ENCODE measurements around the gene MDC1. TPM values are rescaled to one million over a fixed set of nuclear protein-coding genes. Genes with fewer than 3 reads are reported as not detected.
A peak's percentile ranks its signal among the peaks of the same experiment; 100 is the strongest.
"Not testable (repeated sequence)": the region's sequence is repeated elsewhere in the genome, so short reads cannot be mapped to it uniquely, and the experiment has no call there.

MDC1 gene
- total RNA-seq, 5 donors from 2014 or later (not counting 1 experiment from before 2014, with no cell fraction given) = 42.3 to 69.7 (median 53.4) TPM

GRCh38 chr6:30664994-30665767, 51.9 kb downstream of the MDC1 start:
- H3K27me3 ChIP-seq (replicated peaks in 1 of 2; ENCODE audit: control insufficient read depth in 2 of 2, extremely low read depth in 1 of 2, insufficient read depth in 2 of 2, low read length in 1 of 2) = no peaks in the 10 kb centered on the region
- peaks cover 8 to 18% (median 12%) of the 10 kb centered on the region in 3 donors for H3K4me1 Mint-ChIP-seq
- DNase-seq (no peak), ATAC-seq (replicated peaks in 1 of 4) (no peak)
- CTCF ChIA-PET = interaction anchor here (0.8 to 1.6 kb wide), 3 partner anchors 50 to 65 kb away, joined by 3 to 4 read pairs (median 3); no protein-coding TSS in a partner anchor
- WGBS (ENCODE audit: insufficient coverage) = 97% methylated on average over 24 of the region's 34 CpGs
- no peak overlapping the region for H3K27ac ChIP-seq (ENCODE audit: low read length)
- peaks cover 48% of the 10 kb centered on the region for H3K36me3 Mint-ChIP-seq
- no peaks in the 10 kb centered on the region for H3K27me3 Mint-ChIP-seq
- peaks cover 8 to 71% of the 10 kb centered on the region in 2 donors for H3K36me3 ChIP-seq (ENCODE audit: control insufficient read depth in 2 of 2, extremely low read depth in 1 of 2, insufficient read depth in 1 of 2, low read length in 1 of 2)
- no peaks in the 10 kb centered on the region for H3K4me1 ChIP-seq (ENCODE audit: control insufficient read depth in 1 of 2, extremely low read depth in 1 of 2, insufficient read depth in 2 of 2, low read length in 2 of 2)
- no peak overlapping the region for H3K4me3 Mint-ChIP-seq
- no peak overlapping the region for H3K4me3 ChIP-seq (ENCODE audit: control insufficient read depth in 1 of 2, extremely low read depth in 1 of 2, low read length in 1 of 2)
- POLR2A ChIA-PET = interaction anchor here (0.6 to 0.7 kb wide), 2 partner anchors 9 to 16 kb away, joined by 3 to 5 read pairs; no protein-coding TSS in a partner anchor
- H3K9me3 ChIP-seq = no peaks in the 10 kb centered on the region
- no peak overlapping the region for H3K27ac Mint-ChIP-seq
- no peaks in the 10 kb centered on the region for H3K9me3 Mint-ChIP-seq

GRCh38 chr6:30657922-30658321, 59.2 kb downstream of the MDC1 start:
- H3K36me3 Mint-ChIP-seq = peaks cover 60% of the 10 kb centered on the region
- peak overlapping the region in 1 of 2 donors; percentile 31 for H3K27ac Mint-ChIP-seq
- H3K4me3 ChIP-seq (ENCODE audit: control insufficient read depth in 1 of 2, extremely low read depth in 1 of 2, low read length in 1 of 2); H3K27ac ChIP-seq (ENCODE audit: low read length); DNase-seq; ATAC-seq (replicated peaks in 1 of 4); H3K4me1 ChIP-seq (ENCODE audit: control insufficient read depth in 1 of 2, extremely low read depth in 1 of 2, insufficient read depth in 2 of 2, low read length in 2 of 2); H3K4me3 Mint-ChIP-seq; POLR2A ChIA-PET; H3K27me3 Mint-ChIP-seq; H3K9me3 ChIP-seq; H3K4me1 Mint-ChIP-seq; H3K27me3 ChIP-seq (replicated peaks in 1 of 2; ENCODE audit: control insufficient read depth in 2 of 2, extremely low read depth in 1 of 2, insufficient read depth in 2 of 2, low read length in 1 of 2); H3K9me3 Mint-ChIP-seq: not testable (repeated sequence)
- WGBS (ENCODE audit: insufficient coverage) = 96% methylated on average over 3 of the region's 5 CpGs
- CTCF ChIA-PET = interaction anchor here in 1 of 2 donors (0.8 kb wide), 1 partner anchor 35 kb away, joined by 3 read pairs; no protein-coding TSS in a partner anchor
- H3K36me3 ChIP-seq (ENCODE audit: control insufficient read depth in 2 of 2, extremely low read depth in 1 of 2, insufficient read depth in 1 of 2, low read length in 1 of 2) = peaks cover 24 to 88% of the 10 kb centered on the region in 2 donors

DNA sequence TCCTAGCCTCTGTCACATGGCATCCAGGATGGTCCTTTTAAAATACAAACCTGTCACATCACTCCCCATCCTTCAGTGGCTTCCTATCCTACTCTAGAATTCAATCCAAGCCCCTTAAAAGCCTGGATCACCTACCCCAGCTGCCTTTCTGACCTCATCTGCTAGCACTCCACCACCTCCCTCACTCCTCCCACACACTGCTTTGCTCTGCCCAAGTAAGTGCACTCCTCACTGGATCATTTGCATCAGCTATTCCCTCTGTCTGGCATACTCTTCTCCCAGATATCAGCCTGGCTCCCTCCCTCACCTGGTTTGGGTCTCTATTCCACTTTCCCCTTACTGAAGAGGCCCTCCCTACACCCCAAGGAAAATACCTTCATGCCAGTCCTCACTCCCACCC, 59.6 kb downstream of the MDC1 start:
- peak overlapping the region; percentile 23 to 31 for H3K27ac Mint-ChIP-seq
- H3K4me3 Mint-ChIP-seq = no peak overlapping the region
- DNase-seq (no peak), ATAC-seq (replicated peaks in 1 of 4) (no peak)
- H3K27me3 Mint-ChIP-seq = no peaks in the 10 kb centered on the region
- H3K4me1 ChIP-seq (ENCODE audit: control insufficient read depth in 1 of 2, extremely low read depth in 1 of 2, insufficient read depth in 2 of 2, low read length in 2 of 2) = no peaks in the 10 kb centered on the region
- H3K4me3 ChIP-seq (ENCODE audit: control insufficient read depth in 1 of 2, extremely low read depth in 1 of 2, low read length in 1 of 2) = no peak overlapping the region
- CTCF ChIA-PET = no interaction called here
- POLR2A ChIA-PET = interaction anchor here in 1 of 2 donors (0.6 kb wide), 1 partner anchor 11 kb away, joined by 3 read pairs; no protein-coding TSS in a partner anchor
- no peaks in the 10 kb centered on the region for H3K9me3 ChIP-seq
- H3K36me3 Mint-ChIP-seq = peaks cover 56% of the 10 kb centered on the region
- H3K9me3 Mint-ChIP-seq = no peaks in the 10 kb centered on the region
- H3K36me3 ChIP-seq (ENCODE audit: control insufficient read depth in 2 of 2, extremely low read depth in 1 of 2, insufficient read depth in 1 of 2, low read length in 1 of 2) = peaks cover 24 to 88% of the 10 kb centered on the region in 2 donors
- peaks cover 0 to 2% (median 0%) of the 10 kb centered on the region in 3 donors for H3K4me1 Mint-ChIP-seq
- H3K27me3 ChIP-seq (replicated peaks in 1 of 2; ENCODE audit: control insufficient read depth in 2 of 2, extremely low read depth in 1 of 2, insufficient read depth in 2 of 2, low read length in 1 of 2) = no peaks in the 10 kb centered on the region
- no peak overlapping the region for H3K27ac ChIP-seq (ENCODE audit: low read length)

DNA sequence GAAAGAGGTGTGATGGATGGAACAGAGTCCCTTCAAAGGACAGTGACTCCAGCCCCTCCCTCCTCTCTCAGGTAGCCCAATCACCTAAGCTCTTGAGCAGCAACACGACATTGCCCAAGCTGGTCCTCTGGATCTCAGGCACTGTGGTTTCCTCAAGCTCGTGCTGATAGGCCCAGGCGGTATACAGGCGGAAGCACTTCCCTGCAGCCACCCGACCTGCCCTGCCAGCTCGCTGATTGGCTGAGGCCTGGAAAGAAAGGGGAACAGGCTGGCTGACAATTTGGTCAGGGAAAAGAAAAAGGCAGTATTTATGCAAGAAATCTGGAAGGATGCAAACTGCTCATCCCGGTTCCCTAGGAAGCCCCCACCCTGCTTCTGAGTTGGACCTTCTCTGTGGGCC, 60.6 kb downstream of the MDC1 start:
- peak in 1 of 35 experiments; percentile 9 for DNase-seq
- Mint-ChIP-seq H3K36me3 (peaks cover 51% of the 10 kb centered on the region), H3K9me3 (no peaks in the 10 kb centered on the region), H3K4me3 (no peak overlapping the region), H3K27ac (no peak overlapping the region), H3K27me3 (no peaks in the 10 kb centered on the region), H3K4me1 (peaks cover 0 to 2% (median 0%) of the 10 kb centered on the region in 3 donors)
- no peak for ATAC-seq (replicated peaks in 1 of 4)
- Histone ChIP-seq H3K27ac (ENCODE audit: low read length) (no peak overlapping the region), H3K27me3 (replicated peaks in 1 of 2; ENCODE audit: control insufficient read depth in 2 of 2, extremely low read depth in 1 of 2, insufficient read depth in 2 of 2, low read length in 1 of 2) (no peaks in the 10 kb centered on the region), H3K9me3 (no peaks in the 10 kb centered on the region), H3K4me3 (ENCODE audit: control insufficient read depth in 1 of 2, extremely low read depth in 1 of 2, low read length in 1 of 2) (no peak overlapping the region), H3K4me1 (ENCODE audit: control insufficient read depth in 1 of 2, extremely low read depth in 1 of 2, insufficient read depth in 2 of 2, low read length in 2 of 2) (no peaks in the 10 kb centered on the region), H3K36me3 (ENCODE audit: control insufficient read depth in 2 of 2, extremely low read depth in 1 of 2, insufficient read depth in 1 of 2, low read length in 1 of 2) (peaks cover 21 to 88% of the 10 kb centered on the region in 2 donors)
- POLR2A ChIA-PET = no interaction called here
- CTCF ChIA-PET = interaction anchor here in 1 of 2 donors (0.5 to 0.6 kb wide), 2 partner anchors 63 to 1002 kb away, joined by 3 to 4 read pairs; no protein-coding TSS in a partner anchor
- WGBS (ENCODE audit: insufficient coverage) = 89% methylated on average over 7 of the region's 7 CpGs

GRCh38 chr6:30655743-30656094, 61.4 kb downstream of the MDC1 start:
- no peaks in the 10 kb centered on the region for H3K27me3 Mint-ChIP-seq
- H3K36me3 ChIP-seq (ENCODE audit: control insufficient read depth in 2 of 2, extremely low read depth in 1 of 2, insufficient read depth in 1 of 2, low read length in 1 of 2) = peaks cover 25 to 92% of the 10 kb centered on the region in 2 donors
- no peak for DNase-seq
- H3K27ac Mint-ChIP-seq = peak overlapping the region in 1 of 2 donors; percentile 54
- no peaks in the 10 kb centered on the region for H3K4me1 ChIP-seq (ENCODE audit: control insufficient read depth in 1 of 2, extremely low read depth in 1 of 2, insufficient read depth in 2 of 2, low read length in 2 of 2)
- no peaks in the 10 kb centered on the region for H3K9me3 Mint-ChIP-seq
- POLR2A ChIA-PET = no interaction called here
- H3K9me3 ChIP-seq = no peaks in the 10 kb centered on the region
- ATAC-seq (replicated peaks in 1 of 4) = no peak
- H3K36me3 Mint-ChIP-seq = peaks cover 53% of the 10 kb centered on the region
- CTCF ChIA-PET = interaction anchor here in 1 of 2 donors (0.5 kb wide), 1 partner anchor 123 kb away, joined by 5 read pairs; no protein-coding TSS in a partner anchor
- H3K4me3 Mint-ChIP-seq = no peak overlapping the region
- H3K4me3 ChIP-seq (ENCODE audit: control insufficient read depth in 1 of 2, extremely low read depth in 1 of 2, low read length in 1 of 2) = no peak overlapping the region
- no peaks in the 10 kb centered on the region for H3K27me3 ChIP-seq (replicated peaks in 1 of 2; ENCODE audit: control insufficient read depth in 2 of 2, extremely low read depth in 1 of 2, insufficient read depth in 2 of 2, low read length in 1 of 2)
- no CpG with 5 or more reads among the region's 3 CpGs for WGBS (ENCODE audit: insufficient coverage)
- H3K27ac ChIP-seq (ENCODE audit: low read length) = no peak overlapping the region
- peaks cover 0 to 2% (median 0%) of the 10 kb centered on the region in 3 donors for H3K4me1 Mint-ChIP-seq

- Histone ChIP-seq H3K4me3 (ENCODE audit: control insufficient read depth in 1 of 2, extremely low read depth in 1 of 2, low read length in 1 of 2) (no peak overlapping the region), H3K27me3 (replicated peaks in 1 of 2; ENCODE audit: control insufficient read depth in 2 of 2, extremely low read depth in 1 of 2, insufficient read depth in 2 of 2, low read length in 1 of 2) (no peaks in the 10 kb centered on the region), H3K27ac (ENCODE audit: low read length) (no peak overlapping the region), H3K9me3 (no peaks in the 10 kb centered on the region), H3K36me3 (ENCODE audit: control insufficient read depth in 2 of 2, extremely low read depth in 1 of 2, insufficient read depth in 1 of 2, low read length in 1 of 2) (peaks cover 24 to 87% of the 10 kb centered on the region in 2 donors), H3K4me1 (ENCODE audit: control insufficient read depth in 1 of 2, extremely low read depth in 1 of 2, insufficient read depth in 2 of 2, low read length in 2 of 2) (no peaks in the 10 kb centered on the region)
- POLR2A ChIA-PET = no interaction called here
- CTCF ChIA-PET = interaction anchor here in 1 of 2 donors (0.5 kb wide), 1 partner anchor 123 kb away, joined by 5 read pairs; no protein-coding TSS in a partner anchor
- Mint-ChIP-seq H3K27me3 (no peaks in the 10 kb centered on the region), H3K36me3 (peaks cover 51% of the 10 kb centered on the region), H3K9me3 (no peaks in the 10 kb centered on the region), H3K27ac (peak overlapping the region in 1 of 2 donors; percentile 54), H3K4me1 (peaks cover 0 to 2% (median 0%) of the 10 kb centered on the region in 3 donors), H3K4me3 (no peak overlapping the region)
- ATAC-seq (replicated peaks in 1 of 4) (no peak), DNase-seq (no peak)
- WGBS (ENCODE audit: insufficient coverage) = 94% methylated on average over 14 of the region's 19 CpGs
Observed at GRCh38 chr6:30654798-30655742, 62.0 kb downstream of the MDC1 start.
